GM12872 (cell line): Measurements from ENCODE around the gene KCP.
A peak's percentile ranks its signal among the peaks of the same experiment; 100 is the strongest.

ENCODE experiments used
- TF ChIP-seq, protein P1 (sequence below): IDR thresholded peaks from 3 replicates; pipeline ENCODE4 v1.5.1; 2011; ENCODE audit warnings: low read depth, mild to moderate bottlenecking, low read length, moderate library complexity; ENCODE audit not compliant: insufficient read depth

KCP gene

DNA sequence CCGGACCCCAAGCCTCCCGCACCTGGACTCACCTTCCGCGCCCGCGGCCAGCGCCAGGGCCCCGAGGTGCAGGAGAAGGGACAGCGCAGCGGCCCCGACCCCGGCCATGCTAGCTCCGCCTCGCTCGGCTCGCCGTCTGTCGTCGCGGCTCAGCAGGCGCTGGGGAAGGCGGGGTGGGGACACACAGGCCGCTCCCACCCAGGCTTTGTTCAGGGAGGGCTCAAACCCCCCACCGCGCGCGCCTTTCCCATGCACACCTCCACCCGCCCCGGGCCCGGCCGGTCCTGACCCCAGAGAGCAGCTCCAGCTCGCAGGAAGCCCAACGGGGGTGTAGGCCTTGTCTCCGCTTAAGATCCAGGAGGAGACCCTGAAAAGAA lies at the start of gene KCP:
TSS of gene KCP (minus strand) at position 141 of the 377 bp plus-strand sequence. CDS start at position 108, 33 bp downstream.
- TF ChIP-seq, protein P1, sequence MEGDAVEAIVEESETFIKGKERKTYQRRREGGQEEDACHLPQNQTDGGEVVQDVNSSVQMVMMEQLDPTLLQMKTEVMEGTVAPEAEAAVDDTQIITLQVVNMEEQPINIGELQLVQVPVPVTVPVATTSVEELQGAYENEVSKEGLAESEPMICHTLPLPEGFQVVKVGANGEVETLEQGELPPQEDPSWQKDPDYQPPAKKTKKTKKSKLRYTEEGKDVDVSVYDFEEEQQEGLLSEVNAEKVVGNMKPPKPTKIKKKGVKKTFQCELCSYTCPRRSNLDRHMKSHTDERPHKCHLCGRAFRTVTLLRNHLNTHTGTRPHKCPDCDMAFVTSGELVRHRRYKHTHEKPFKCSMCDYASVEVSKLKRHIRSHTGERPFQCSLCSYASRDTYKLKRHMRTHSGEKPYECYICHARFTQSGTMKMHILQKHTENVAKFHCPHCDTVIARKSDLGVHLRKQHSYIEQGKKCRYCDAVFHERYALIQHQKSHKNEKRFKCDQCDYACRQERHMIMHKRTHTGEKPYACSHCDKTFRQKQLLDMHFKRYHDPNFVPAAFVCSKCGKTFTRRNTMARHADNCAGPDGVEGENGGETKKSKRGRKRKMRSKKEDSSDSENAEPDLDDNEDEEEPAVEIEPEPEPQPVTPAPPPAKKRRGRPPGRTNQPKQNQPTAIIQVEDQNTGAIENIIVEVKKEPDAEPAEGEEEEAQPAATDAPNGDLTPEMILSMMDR = no peak

DNA sequence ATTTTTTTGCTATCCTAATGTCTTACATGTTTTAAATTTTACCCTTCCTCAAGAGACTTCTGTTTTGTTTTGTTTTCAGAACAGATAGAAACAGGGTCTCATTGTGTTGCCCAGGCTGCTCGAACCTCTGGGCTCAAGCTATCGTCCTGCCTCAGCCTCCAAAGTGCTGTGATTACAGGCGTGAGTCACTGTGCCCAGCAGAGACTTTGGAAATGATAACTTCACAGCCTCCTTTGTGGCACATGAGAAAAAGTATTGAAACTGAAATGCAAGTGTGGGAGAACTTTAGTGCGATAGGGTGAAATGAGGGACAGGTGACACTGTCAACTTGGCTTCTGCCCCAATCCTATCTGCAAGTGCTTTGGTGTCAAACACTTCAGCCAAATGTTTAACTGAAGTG lies 48.8 kb upstream of the KCP start:
- TF ChIP-seq, protein P1 = no peak

DNA sequence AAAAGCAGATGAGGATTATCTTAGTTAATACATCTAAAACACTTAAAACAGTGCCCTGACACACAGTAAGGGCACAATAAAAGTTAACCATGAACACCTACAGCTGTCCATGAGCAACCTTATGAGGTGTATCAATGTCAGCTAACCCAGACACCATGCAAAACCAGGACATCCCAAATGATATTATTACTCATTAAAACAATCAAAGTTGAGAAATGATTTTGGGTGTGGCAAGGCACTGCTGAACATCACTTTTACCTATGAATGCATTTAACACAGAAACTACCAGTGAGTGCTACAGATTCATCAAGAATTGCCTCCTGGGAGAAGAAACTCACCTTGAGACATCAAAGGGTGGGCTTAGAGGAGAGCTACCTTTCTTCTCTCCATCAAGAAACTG lies 45.5 kb upstream of the KCP start:
- TF ChIP-seq, protein P1 = no peak

DNA sequence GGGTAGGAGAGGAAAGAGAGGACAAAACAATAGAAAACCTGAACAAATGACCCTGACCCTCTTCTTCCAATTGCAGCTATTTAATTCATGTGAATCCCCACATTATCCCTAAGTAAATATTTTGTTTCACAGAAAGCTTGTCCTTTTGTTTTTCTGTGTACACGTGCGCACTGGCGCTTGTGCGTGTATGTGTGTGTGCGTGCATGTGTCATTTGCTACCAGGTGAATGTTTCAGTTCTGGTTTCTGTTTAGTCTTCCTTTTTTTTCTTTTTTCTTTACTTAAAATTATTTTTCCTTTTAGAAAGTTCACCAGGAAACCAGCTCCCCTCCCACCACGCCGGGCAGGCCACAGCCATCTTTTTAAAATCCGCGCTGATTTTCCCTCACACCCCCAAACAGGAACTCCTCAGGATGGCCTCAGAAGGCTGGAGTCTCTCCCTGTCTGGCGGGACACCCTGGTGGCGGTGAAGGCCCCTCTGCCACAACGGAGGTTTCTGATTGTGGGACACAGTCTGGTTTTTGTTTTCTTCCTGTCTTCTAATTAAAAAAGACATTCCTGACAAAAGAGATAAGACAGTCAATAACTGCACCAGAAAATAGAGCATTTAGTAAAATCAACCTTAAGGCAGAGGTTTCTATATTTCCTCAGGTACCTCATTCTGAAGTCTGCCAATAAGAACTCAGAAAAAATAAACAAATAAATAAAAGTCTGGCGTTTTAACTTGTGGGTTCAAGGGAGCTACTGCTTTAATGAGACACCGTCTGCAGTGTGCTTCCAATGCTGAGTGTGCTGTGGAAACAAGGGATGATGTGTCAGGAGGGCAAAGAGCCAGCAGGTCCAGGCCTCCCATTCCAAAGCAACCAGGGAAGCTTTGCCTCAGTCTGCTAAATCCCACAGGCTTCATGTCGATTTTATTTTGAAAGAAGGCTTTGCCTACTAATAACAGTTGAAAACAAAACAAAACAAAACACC lies 44.6 kb upstream of the KCP start:
- TF ChIP-seq, protein P1 = peak; percentile 13; the same call in 1 of the 3 replicates

DNA sequence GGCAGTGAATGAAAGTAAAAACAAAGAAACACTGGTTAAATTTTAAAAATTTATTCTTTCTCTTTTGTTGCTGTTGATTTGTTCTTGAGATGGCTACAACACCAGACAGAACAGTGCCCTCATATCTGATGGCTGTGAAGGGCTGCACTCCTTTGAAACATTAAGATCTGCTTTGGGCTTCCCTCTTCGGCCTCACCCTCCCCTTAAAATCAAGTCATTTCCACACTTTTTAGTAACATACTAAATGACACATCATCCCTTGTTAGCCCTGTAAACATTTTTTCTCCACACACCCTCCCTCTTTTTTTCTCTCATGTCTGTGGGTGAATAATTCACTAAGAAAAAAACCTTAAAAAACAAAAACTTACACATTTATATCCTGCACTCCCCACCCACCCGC lies 43.6 kb upstream of the KCP start:
- TF ChIP-seq, protein P1 = no peak

- TF ChIP-seq, protein P1 = no peak
These were observed 40.8 kb upstream of the KCP start for GRCh38 chr7:128951296-128951695.

DNA sequence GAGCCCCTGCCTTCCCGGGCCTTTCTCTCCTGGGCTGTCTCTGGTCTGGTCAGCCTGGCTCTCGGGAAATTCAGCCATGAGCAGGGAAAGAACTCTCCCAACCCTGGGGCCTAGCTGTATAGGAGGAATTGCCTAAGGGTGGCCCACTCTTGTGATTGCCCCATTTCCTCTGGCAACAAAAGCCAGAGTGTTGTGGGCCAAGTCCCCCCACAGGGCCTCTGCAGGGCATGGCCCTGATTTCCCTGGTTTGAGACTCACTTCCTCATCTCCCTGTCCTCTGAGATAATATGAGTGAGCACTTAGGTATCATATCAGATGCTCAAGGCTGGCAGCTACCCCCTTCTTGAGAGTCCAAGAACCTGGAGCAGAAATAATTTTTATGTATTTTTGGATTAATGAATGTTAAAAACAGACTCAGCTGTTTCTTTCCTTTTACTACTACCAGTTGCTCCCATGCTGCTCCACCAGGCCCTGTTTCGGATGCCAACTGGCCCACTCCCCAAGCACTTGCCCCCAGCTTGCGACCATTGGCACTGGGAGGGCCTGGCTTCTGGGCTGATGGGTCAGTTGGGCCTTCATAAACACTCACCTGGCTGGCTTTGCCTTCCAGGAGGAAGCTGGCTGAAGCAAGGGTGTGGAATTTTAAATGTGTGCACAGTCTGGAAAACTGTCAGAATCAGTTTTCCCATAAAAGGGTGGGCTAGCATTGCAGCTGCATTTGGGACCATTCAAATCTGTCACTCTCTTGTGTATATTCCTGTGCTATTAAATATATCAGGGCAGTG lies 38.7 kb upstream of the KCP start:
- TF ChIP-seq, protein P1 = no peak
